Occipital lobe (tissue), 2 donors: Measurements from ENCODE around the gene SCGB1A1. TPM values are rescaled to one million over a fixed set of nuclear protein-coding genes. Genes with fewer than 3 reads are reported as not detected.
"Not testable (repeated sequence)": the region's sequence is repeated elsewhere in the genome, so short reads cannot be mapped to it uniquely, and the experiment has no call there.

Experiments
- DNase-seq: peaks from one replicate; lab custom pipeline; 2025; lab: John Stamatoyannopoulos, UW
- total RNA-seq: library from RNA; depleted of rRNA; stranded (reverse); fragments of >200 nt; gene quantifications from one replicate; pipeline ENCODE4 v1.2.3, GENCODE V29; 2014

Gene SCGB1A1
- total RNA-seq, 1 donor from 2014 or later, result not detected

GRCh38 chr11:62449451-62449851 lies 30.6 kb downstream of the SCGB1A1 start:
- DNase-seq, result no peak

DNA sequence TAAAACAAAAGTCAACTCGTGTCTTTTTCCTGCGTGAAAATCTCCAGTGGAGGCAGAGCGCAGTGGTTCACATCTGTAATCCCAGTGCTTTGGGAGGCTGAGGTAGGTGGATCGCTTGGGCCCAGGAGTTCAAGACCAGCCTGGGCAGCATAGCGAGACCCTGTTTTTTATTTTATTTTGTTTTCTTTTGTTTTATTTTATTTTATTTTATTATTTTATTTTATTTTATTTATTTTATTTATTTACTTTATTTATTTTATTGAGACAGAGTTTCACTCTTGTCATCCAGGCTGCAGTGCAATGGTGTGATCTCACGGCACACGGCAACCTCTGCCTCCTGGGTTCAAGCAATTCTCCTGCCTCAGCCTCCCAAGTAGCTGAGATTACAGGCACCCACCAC lies 31.1 kb downstream of the SCGB1A1 start:
- not testable (repeated sequence) for DNase-seq

- no peak for DNase-seq
Measured at GRCh38 chr11:62450543-62451240, 31.9 kb downstream of the SCGB1A1 start.

- no peak for DNase-seq
Measured at GRCh38 chr11:62451241-62451621, 32.4 kb downstream of the SCGB1A1 start.

- DNase-seq, result no peak
Measured at GRCh38 chr11:62452261-62452660, 33.4 kb downstream of the SCGB1A1 start.

DNA sequence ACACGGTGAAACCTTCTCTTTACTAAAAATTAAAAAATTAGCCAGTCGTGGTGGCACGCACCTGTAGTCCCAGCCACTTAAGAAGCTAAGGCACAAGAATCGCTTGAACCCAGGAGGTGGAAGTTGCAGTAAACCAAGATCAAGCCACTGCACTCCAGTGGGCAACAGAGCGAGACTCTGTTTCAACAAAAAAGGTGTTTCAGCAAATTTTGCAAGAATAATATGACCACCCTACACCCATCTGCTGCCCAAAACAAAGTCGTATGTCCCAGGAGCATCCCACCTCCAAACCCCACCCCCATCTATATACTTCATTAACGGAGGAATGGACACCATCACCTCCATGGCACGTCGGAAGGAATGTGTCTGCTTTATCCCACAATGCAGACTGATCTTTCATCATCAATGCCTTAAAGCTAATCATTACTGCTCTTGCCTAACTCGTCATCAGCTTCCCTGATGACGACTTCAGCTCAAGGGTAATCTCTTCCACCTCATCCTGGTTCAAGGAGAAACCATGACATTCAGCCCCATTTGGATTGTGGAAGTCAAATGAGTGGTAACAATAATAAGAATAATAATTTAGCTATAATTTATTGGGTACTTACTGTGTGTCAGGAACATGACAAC lies 34.1 kb downstream of the SCGB1A1 start:
- DNase-seq, result no peak

- DNase-seq, result no peak
Measured at GRCh38 chr11:62456630-62457029, 37.8 kb downstream of the SCGB1A1 start.

- no peak for DNase-seq
Measured at GRCh38 chr11:62457478-62457877, 38.6 kb downstream of the SCGB1A1 start.

GRCh38 chr11:62458212-62459002 lies 39.6 kb downstream of the SCGB1A1 start:
- no peak for DNase-seq

DNA sequence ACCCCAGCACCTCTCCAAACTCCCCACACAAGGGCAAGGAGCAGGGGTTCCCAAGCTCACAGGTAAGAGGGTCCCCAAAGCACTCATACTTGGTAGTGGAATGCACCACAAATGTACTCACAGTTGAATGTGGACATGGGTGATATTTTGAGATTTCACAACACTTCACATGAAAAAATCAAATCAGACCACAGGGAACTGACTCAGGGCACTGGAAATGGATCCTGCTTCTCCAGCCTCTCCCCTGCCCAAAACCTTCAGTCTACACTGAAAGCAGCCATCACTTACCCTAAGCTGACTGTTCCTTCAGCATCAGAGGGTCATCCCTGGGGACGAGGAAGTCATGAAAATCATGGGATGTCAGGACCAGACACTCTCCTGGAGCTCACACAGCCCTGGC lies 40.2 kb downstream of the SCGB1A1 start:
- DNase-seq, result no peak

- DNase-seq, result no peak
Measured at GRCh38 chr11:62461740-62462507, 43.1 kb downstream of the SCGB1A1 start.

DNA sequence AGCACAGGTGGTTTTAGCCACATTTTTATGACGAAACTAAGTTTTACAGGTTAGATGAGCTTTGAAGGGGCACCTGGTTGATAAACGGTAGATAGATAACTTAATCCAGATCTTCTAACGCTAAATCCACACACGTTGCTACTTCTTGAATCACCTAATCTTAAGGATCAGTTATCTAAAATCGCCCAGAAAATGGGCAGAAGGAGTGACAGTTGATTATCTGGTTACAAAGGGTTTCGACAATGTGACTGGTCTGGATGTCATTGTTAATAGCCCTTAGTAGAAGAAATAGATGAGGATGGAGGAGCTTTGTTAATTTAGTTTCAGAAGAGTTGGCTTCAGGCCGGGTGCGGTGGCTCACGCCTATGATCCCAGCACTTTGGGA lies 43.7 kb downstream of the SCGB1A1 start:
- DNase-seq, result no peak

DNA sequence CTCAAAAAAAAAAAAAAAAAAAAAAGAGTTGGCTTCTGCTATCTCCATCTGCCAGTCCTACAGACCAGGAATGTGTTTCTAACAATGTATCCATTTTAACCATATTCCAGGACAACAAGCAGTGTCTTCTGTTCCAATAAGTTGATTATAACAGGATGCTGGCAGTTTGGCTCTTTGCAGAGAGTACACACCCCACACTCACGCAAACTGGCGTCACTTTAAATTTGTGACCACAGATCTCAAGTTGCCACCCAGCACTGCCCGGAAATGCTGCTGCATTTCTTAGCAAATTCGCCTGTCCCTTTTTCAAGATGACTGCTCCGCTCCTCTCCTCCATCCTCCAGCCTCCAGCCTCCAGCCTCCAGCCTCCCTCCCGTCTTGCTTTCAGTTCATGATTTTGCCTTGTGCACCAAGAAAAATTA lies 44.3 kb downstream of the SCGB1A1 start:
- DNase-seq, result no peak

DNA sequence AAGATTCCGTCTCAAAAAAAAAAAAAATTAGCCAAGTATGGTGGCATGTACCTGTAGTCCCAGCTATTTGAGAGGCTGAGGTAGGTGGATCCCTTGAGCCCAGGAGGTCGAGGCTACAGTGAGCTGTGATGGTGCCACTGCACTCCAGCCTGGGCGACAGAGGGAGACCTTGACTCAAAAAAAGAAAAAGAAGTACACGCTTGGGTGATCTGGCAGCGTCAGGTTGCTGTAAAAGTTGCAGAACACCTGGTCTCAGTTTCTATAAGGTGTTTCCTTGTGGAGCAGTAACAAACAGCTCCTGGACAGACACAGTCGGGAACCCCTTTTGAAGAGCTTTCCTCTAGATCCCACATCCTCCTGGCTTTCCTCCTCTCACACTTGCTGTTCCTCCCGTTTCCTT lies 45.8 kb downstream of the SCGB1A1 start:
- DNase-seq, result no peak

DNA sequence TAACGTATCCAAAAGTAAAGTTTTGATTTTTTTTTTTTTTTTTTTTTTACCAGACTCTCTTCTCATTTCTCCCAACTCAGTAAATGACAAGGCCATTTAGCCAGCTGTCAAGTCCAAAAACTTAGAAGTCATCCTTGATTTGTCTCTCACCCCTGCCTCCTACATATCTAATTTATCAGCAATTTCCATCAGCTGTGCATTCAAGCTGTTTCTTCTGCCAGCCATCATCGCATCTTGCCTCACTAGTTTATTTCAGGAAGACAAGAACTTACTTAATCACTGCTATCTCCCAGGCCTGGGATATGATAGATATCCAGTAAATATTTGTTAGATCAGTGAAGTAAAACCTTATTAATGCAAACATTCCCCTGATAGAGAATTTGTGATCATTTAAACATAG lies 47.6 kb downstream of the SCGB1A1 start:
- DNase-seq, result no peak

GRCh38 chr11:62468577-62468976 lies 49.7 kb downstream of the SCGB1A1 start:
- no peak for DNase-seq

GRCh38 chr11:62471603-62472002 lies 52.8 kb downstream of the SCGB1A1 start:
- no peak for DNase-seq

DNA sequence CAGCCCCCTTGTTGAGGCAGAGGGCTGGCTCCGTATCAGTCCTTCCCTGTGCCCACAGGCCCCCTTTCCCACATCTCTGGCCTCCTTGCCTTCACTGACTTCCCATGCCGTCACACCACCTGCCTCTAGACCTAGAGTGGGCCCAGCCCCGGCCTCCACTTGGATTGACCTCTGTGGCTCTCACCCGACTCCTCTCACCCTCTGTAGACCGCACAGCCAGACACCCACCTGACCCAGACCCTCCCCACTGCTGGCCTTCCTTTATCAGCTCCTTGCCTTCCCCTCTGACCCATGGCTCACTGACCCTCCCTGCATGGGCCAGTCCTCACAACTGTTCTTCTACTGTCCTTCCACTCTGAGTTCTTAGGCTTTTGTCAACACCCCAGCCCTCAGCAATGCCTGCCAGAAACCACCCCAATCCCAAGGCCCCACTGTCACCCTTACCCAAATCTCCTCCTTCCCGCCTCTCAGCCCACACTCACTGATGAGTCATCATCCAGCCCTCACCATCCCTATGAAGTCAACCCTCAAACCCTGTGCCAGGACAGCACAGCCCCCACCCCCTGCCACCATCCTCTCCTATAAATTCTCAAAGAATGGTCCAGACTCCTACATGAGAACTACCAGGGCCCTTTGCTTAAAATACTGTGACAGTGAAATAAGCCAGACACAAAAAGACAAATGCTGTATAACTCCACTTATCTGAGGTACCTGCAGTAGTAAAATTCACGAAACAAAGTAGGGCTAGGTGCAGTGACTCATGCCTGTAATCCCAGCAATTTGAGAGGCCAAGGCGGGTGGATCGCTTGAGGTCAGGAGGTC lies 53.4 kb downstream of the SCGB1A1 start:
- DNase-seq, result no peak
